GM11168 (cell line): Measurements from ENCODE around the gene ETFA.

ENCODE experiments used
- in situ Hi-C: fragments of 300-500 bp; cut with MboI; formaldehyde crosslinking; loops from one replicate; pipeline ENCODE4 v1.12.0; 2022; ENCODE audit warnings: low sequenced_read_pairs; ENCODE audit not compliant: unreplicated experiment

ETFA gene

GRCh38 chr15:76311100-76311953, at the start of gene ETFA:
Gene ETFA, minus strand, starts transcription at chr15:76311469. Its CDS starts 81 bp downstream, at chr15:76311388.
- in situ Hi-C loops = no loop called here

- in situ Hi-C loops = no loop called here
Measured at GRCh38 chr15:76360416-76360815, 49.1 kb upstream of the ETFA start.

- in situ Hi-C loops = no loop called here
Measured at GRCh38 chr15:76359152-76359551, 47.9 kb upstream of the ETFA start.

- in situ Hi-C loops = no loop called here
Measured at GRCh38 chr15:76358453-76358852, 47.2 kb upstream of the ETFA start.

- in situ Hi-C loops = no loop called here
Measured at GRCh38 chr15:76354823-76355440, 43.7 kb upstream of the ETFA start.

- in situ Hi-C loops = no loop called here
Measured at GRCh38 chr15:76353903-76354302, 42.6 kb upstream of the ETFA start.

GRCh38 chr15:76353023-76353577, 41.8 kb upstream of the ETFA start:
- in situ Hi-C loops = no loop called here

- in situ Hi-C loops = no loop called here
Measured at GRCh38 chr15:76349301-76350070, 38.2 kb upstream of the ETFA start.

- in situ Hi-C loops = no loop called here
Measured at GRCh38 chr15:76347482-76348055, 36.3 kb upstream of the ETFA start.

- in situ Hi-C loops = no loop called here
Measured at GRCh38 chr15:76346669-76347481, 35.6 kb upstream of the ETFA start.

- in situ Hi-C loops = no loop called here
Measured at GRCh38 chr15:76345880-76346668, 34.8 kb upstream of the ETFA start.

- in situ Hi-C loops = no loop called here
Measured at GRCh38 chr15:76345583-76345879, 34.3 kb upstream of the ETFA start.

- in situ Hi-C loops = no loop called here
Measured at GRCh38 chr15:76344893-76345582, 33.8 kb upstream of the ETFA start.

- in situ Hi-C loops = no loop called here
Measured at GRCh38 chr15:76343313-76343996, 32.2 kb upstream of the ETFA start.

GRCh38 chr15:76342382-76343201, 31.3 kb upstream of the ETFA start:
- in situ Hi-C loops = no loop called here

GRCh38 chr15:76342058-76342381, 30.8 kb upstream of the ETFA start:
- in situ Hi-C loops = no loop called here

GRCh38 chr15:76341366-76342057, 30.2 kb upstream of the ETFA start:
- in situ Hi-C loops = no loop called here
